Renal cortical epithelial cell (primary cell): ENCODE data around the gene GDF2. TPM values are rescaled to one million over a fixed set of nuclear protein-coding genes. Genes with fewer than 3 reads are reported as not detected.

ENCODE experiments used
- DNase-seq: peaks from one replicate; pipeline ENCODE4 v3.0.0-alpha.2; 2011; ENCODE audit warnings: low read depth
- total RNA-seq: library from RNA; depleted of rRNA; stranded (reverse); fragments of >200 nt; gene quantifications from 2 replicates; pipeline ENCODE4 v1.2.3, GENCODE V29; 2014

Gene GDF2
- total RNA-seq, 1 donor from 2014 or later, result not detected

- no peak for DNase-seq
These were observed 29.9 kb downstream of the GDF2 start for GRCh38 chr10:47351899-47352815.

DNA sequence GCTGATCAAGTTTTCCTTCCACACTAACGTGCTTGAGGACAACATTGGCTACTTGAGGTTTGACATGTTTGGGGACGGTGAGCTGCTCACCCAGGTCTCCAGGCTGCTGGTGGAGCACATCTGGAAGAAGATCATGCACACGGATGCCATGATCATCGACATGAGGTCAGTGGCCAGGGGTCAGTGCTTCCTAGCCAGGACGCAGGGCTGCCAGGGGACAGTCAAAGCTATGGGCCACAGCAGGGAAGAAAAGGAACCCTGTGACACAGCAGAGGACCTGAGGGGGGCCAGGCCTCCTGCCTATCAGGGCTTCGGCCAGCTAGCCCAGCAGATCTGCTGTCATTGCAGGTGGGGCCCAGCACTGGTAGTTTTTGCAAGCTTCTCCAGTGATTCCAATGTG is 31.1 kb downstream of the GDF2 start:
- no peak for DNase-seq

- peak; percentile 12 for DNase-seq
These were observed 31.9 kb downstream of the GDF2 start for GRCh38 chr10:47354165-47354564.

DNA sequence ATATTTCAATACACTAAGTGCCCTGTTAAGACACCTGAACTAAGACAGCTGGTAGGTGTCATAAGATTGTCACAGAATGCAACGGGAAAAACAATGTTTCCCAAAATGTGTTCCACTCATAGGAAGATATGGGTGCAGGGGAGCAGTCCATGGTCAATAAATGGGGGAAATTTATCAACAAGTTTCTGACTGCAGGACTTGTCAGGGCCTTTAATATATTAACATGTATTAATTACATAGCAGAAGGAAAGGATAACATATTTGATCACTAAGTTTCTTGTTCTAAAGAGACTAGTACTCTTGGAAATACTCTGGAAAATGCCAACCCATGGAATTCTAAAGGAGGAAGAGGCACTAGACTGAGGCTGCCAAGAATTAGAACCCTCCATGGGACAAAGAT is 32.6 kb downstream of the GDF2 start:
- no peak for DNase-seq

DNA sequence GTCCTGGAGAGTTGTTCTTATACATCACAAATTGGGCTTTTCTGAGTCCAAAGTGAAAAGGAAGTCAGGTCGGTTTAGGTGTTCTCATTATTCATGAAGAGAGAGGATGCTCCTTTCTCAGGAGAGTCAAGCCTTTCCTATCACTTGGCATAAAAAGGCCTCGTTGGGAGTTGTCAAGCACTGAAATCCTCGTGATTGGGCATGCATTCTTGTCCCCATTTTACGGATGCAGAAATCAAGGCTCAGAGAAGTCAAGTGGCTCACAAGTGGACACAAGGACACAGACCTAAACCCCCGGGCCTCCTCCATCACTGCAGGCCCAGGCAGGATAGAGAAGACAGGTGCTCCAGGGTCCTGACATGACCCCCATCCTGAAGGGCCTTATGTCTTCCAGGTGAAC is 34.5 kb downstream of the GDF2 start:
- DNase-seq, result no peak

DNA sequence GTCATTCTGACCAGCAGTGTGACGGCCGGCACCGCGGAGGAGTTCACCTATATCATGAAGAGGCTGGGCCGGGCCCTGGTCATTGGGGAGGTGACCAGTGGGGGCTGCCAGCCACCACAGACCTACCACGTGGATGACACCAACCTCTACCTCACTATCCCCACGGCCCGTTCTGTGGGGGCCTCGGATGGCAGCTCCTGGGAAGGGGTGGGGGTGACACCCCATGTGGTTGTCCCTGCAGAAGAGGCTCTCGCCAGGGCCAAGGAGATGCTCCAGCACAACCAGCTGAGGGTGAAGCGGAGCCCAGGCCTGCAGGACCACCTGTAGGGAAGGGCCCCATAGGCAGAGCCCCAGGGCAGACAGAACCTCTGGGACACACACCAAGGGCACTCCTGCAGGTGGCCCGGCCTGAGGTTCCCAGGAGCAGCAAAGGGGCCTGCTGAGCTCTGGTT is 34.9 kb downstream of the GDF2 start:
- DNase-seq, result no peak

- DNase-seq, result no peak
These were observed 35.7 kb downstream of the GDF2 start for GRCh38 chr10:47357911-47358310.

DNA sequence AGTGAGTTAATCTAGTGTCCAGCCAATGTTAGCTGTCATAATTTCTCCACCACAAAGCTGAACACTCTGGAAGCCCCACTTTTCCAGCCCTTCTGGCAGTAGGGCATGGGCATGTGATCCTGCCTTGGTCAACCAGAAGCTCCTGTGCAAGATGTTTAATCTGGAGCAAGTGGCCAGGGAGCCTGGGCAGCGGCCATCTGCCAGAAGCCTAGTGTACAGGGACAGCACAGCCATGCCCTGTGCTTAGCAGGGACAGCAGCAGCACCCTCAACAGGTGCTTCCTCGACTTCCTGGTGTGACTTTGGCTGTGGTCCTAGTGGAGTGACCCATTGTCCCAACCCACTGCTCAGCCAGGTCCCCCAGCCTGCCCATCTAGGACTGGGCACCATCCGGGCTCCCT is 36.2 kb downstream of the GDF2 start:
- no peak for DNase-seq

DNA sequence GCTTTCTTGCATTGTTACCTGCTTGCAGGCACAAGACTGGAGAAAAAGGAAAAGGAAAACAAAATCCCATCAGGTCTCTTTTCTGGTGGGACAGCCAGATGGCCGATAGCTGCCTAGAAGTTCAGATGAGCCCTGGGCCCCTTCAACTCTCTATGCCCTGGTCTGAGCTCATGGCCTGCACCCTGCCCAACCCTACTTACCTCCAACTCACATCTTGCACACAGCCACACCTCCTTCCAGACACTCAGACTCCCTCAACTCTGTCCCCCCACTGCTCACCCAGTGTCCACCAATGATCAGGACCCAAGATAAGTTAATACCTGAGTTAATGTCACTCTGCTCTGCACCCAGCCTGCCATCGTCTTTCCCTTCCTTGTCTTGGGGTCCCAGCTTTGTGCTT is 36.8 kb downstream of the GDF2 start:
- no peak for DNase-seq

DNA sequence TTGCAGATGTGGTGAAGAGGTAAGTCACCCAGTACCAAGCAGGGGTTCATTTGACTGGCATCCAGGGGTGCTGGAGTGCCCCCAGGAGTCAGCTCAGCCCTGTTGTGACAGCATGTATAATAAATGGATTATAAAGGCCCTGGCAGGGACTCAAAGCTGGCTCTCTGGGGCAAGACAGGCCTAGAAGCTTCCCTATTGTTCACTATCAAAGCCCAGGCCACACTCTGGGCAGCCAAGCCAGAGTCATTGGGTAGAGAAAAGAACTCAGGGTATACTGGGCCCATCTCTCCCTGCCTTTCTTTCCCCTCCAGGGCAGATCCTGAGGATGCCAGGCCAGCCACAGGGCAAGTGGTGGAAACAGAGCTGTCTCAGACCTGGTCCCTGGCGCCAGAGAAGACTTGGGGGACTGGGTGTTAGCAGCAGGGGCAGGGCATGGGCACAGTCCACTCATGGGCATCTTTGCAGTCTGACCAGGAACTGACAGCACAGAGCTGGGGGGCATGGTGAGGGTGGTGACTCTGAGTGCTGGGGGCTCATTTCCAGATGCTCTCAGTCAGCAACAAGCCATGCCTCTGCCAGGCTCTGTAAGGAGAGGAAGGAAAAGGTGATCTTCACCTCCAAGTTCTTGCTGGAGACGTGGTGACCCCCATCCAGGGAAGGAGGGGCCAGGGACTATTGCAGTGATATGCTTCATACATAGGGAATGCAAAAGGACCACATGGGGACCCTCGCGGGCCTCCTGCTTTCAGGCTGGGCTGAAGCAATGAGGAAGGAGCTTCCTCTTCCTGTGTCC is 37.6 kb downstream of the GDF2 start:
- DNase-seq, result no peak

- DNase-seq, result no peak
These were observed 38.3 kb downstream of the GDF2 start for GRCh38 chr10:47360419-47361040.

GRCh38 chr10:47361293-47361692 is 39.0 kb downstream of the GDF2 start:
- DNase-seq, result peak; percentile 9

GRCh38 chr10:47362199-47362598 is 39.9 kb downstream of the GDF2 start:
- DNase-seq, result peak; percentile 4

- DNase-seq, result no peak
These were observed 41.5 kb downstream of the GDF2 start for GRCh38 chr10:47363781-47364180.

GRCh38 chr10:47364366-47364765 is 42.1 kb downstream of the GDF2 start:
- DNase-seq, result no peak

- DNase-seq, result no peak
These were observed 42.7 kb downstream of the GDF2 start for GRCh38 chr10:47364911-47365310.

GRCh38 chr10:47365431-47366180 is 43.4 kb downstream of the GDF2 start:
- no peak for DNase-seq

GRCh38 chr10:47366181-47366631 is 44.0 kb downstream of the GDF2 start:
- no peak for DNase-seq

DNA sequence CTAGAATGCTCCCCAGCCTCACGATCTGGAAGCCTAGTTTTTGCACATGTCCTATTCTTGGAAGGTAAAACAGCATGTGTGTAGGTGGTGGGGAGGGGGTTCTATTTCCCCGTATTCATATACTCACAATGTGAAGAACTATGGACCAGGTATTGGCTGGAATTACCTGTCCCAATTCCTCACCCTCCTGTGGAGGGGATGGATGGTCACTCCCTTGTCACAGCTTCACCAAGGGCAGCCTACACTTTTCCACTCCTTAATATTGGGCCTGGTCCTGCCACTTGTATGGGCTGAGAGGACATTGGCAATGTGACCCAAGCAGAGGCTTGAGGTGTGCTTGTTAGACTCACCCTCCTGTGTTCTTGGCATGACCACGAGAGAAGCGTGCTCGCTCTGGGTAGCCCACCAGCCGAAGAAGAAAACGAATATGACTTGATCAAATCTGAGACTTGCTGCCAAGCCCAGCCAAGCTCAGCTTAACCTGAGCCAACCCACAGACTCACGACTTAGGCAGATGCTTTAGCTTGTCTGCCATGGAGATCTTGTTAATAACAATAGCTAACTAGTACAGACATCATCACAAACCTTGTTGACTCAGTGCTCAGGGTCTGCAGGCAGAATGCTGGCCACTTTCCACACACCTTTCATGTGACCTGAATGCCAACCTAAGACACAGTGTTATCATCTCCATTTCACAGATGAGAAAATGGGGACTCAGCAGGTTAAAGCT is 44.6 kb downstream of the GDF2 start:
- peak; percentile 31 for DNase-seq

DNA sequence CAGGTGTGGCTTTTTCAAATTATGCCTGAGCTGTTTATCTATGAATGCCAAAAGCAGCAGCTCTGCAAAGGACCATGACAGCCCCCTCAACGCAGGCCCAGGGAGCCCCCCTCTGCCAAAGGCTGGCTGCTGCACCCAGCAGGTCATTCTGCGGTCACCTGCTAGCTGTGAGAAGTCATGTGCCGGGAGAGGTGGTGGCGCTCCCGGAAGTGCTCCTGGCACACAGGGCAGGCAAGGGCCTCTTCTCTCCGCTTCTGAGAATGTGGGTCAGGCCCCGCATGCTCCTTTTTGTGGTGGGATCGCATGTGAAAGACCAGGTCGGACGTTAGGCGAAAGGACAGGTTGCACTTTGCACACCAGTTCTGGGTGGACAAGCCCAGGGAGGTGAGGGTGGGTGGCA is 45.4 kb downstream of the GDF2 start:
- no peak for DNase-seq
